Measurements from ENCODE around the gene FGF19.
"Not testable (repeated sequence)": the region's sequence is repeated elsewhere in the genome, so short reads cannot be mapped to it uniquely, and the experiment has no call there.

FGF19 gene

DNA sequence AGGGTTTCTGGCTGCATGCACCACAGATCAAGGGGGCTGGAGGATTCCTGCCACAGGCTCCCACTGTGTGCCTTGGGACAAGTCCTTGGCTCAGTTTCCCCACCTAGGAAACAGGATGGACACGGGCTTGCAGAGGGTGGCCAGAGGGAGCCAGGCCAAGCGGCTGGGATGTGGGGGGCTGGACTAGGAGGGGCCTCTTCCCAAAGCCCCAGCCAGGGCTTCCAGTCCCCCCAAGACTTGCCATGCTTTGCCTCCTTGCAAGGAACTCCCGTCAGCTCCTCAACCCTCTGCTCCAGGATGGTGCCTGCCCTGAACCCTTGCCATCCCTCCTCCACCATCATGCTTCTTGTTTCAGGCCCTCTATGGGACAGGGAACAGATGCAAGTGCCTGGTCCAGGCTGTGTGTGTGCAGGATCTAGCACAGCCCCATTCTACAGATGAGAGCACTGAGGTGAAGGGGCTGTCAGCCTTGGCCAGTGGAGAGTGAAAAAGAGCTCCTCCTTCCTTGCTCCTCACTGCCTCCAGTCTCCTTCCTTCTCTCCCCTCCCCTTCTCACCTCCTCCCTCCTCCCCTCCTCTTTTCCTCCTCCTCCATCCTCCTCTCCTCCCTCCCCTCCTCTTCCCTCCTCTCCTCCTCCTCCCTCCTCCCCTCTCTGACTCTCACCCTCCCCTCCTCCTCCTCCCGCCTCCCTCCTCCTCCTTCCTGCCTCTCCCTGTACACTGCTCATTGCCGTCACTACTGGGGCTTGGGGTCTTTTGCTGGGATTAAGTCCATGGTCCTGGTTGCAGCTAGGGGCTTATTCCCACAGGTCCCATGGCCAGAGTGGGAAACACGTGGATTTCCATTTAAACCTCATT is 13.3 kb upstream of the FGF19 start:
- no peak for DNase-seq

DNA sequence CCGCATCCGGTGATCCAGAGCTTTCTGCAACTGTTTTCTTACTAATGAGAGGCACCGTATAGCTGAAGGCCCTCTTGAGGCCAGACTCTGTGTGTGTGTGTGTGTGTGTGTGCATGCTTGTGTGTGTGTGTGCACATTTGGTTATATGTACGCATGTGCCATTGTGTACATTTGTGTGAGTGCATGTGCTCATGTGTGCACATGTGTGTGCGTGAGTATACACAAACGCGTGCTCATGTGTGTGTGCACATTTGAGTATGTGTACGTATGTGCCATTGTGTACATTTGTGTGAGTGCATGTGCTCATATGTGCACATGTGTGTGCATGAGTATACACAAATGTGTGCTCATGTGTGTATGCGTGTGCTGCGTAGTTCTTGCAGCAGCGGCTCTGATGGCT is 12.3 kb upstream of the FGF19 start:
- DNase-seq: no peak

DNA sequence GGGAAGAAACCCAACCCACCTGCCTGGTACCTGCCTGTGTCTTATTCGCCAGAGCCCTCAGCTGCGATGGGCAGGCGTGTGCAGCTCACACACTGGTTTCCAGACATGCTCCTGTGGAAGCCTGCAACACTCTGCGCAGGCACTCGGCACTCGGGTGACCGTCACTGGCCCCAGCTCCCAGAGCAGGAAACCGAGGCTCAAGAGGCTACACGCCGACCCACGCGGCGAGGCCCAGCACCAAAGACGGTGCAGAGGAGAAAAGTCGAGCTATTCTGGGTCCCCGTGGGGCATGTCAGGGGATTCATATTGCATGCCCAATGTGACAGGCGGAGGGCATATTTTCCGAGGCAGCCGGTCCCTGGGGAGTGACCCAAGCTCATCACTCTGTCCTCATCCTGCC is 11.6 kb upstream of the FGF19 start:
- no peak for DNase-seq

- DNase-seq: peak; percentile 56
Observed at GRCh38 chr11:69711822-69712801, 8.3 kb upstream of the FGF19 start.

DNA sequence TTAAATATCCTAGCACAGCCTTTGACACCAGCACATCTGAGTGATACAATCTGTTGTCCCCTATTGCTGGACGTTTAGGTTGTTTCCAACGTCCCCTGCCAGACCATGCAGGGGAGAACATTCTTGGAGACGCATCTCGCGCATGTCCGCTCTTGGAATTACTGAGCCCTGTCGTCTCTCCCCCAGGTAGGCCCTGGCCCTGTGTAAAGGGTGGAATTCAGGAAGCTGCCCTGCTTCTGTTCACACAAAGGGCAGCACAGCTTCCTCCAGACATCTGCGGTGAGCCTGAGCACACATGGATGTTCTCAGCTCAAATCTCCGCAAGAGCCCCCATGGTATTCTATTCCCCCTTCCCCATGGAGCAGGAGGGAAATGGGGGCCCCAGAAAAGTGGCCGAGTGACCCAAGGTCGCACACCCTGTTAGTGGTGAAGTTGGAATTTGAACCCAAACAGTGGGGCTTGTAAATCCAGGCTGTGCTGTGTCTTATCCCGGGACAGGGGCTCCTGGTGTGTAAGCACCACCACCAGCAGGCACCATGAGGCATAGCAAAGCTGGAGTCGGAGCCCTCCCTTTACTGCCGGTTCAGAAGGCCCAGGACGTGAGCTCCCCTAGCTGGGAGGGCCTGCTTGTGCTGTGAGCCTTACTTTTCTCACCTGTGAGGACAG is 5.0 kb upstream of the FGF19 start:
- DNase-seq: no peak

DNA sequence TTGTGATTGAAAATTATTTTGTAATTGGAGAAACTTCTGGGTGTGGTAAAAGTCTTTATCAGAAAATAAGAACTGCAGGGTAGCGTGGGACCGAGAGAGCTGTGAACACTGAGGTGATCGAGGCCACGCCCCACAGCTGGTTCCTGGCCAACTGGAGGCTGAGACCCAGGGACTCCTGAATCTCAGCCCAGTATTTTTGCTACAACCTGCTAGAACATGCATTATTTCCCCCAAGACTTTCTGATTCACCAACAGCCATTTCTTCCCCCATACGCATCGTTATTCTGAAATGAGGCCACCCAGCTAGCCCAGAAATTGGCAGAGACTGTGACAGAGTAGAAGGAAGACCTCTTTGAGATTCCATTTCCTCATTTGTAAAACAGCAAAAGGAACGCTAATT is 3.4 kb upstream of the FGF19 start:
- peak; percentile 89 for DNase-seq

- DNase-seq: peak; percentile 60
Observed at GRCh38 chr11:69705901-69706787, 2.3 kb upstream of the FGF19 start.

GRCh38 chr11:69705351-69705811 is 1.6 kb upstream of the FGF19 start:
- DNase-seq: no peak

- DNase-seq: peak; percentile 49
Observed at GRCh38 chr11:69704508-69705253, 859 bp upstream of the FGF19 start.

- no peak for DNase-seq
Observed at GRCh38 chr11:69703453-69703767, 412 bp downstream of the FGF19 start.

DNA sequence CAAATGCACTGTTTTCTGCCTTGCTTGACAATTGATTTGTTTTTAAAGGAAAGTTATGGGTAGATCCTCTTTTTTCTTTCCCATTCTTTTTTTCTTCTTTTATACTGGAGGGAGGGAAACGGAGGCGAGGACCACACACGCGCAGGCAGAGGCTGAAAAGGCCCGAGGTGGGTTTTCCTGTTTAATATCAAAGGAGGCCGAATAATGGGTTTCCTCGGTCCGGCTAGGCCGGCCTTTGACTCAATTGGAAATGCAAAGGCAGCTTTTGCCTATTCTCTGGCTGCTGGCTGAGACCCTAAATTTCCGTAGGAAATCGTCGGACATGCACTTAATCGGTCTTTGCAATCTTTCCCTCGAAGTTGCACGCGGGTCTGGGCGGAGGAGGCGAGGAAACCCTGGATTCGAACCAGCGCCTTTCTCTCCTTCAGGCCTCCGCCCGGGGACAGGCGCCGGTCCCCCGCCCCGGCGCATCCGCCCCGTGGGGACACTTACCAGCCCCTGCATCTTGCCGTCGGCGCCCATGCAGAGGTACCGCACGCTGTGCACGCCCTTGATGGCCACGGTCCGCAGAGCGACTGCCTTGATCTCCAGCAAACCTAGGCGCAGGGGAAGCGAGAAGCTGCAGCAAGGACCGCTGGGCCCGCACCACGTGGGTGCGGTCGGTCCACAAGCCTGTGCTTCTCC is 911 bp downstream of the FGF19 start:
- no peak for DNase-seq

- DNase-seq: no peak
Observed at GRCh38 chr11:69702239-69702691, 1.6 kb downstream of the FGF19 start.

- DNase-seq: peak; percentile 93
Observed at GRCh38 chr11:69700278-69701140, 3.3 kb downstream of the FGF19 start.

DNA sequence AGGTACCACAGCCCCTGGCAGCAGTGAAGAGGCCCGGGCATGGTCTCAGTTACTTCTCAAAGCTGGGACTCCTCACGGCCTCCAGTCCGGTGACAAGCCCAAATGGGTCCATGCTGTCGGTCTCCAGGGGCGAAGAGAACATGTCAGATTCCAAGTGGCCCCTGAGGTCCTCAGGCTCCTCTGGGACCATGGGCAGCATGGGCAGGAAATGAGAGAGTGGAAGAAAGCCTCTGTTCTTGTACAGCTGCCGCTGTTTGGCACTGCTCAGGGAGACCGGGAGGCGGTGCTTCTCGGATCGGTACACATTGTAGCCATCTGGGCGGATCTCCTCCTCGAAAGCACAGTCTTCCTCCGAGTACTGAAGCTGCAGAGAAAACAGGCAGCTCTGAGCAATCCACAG is 4.6 kb downstream of the FGF19 start:
- no peak for DNase-seq

- DNase-seq: no peak
Observed at GRCh38 chr11:69698362-69698761, 5.5 kb downstream of the FGF19 start.

DNA sequence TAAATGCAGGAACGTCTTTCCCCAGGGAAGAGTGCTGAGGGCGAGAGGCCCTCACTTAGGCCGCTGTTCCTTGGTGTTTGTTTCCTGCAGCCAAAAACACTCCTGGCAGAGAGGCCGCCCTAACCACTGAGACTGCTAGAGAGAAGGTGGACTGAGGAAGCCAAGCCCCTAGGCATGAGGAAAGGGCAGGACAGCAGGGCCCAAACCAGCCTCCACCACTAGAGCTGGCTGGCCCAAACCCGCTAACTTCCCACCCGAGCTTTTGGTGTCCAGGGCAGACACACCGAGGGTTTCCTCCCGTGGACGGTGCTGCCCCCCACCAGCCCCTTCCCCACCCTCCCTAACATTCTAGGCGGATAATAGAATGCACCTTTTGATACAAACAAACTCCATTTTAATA is 6.0 kb downstream of the FGF19 start:
- no peak for DNase-seq

DNA sequence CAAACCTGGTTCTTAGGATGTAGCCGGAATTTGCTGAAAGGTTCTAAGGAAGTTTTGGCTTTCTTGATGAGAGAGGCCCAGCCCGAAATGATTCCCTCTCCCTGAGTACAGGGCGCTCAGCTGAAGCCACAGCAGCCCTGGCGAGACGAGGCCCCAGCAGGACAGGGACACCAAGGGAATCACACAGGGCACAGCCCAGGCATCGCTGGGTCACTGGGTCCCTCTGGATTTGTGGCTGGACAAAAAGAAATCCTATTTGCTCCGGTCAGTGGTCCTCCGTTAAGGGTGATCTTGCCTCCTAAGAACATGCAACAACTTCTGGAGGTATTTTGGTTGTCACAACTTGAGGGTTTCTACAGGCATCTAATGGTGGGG is 6.4 kb downstream of the FGF19 start:
- DNase-seq: no peak

DNA sequence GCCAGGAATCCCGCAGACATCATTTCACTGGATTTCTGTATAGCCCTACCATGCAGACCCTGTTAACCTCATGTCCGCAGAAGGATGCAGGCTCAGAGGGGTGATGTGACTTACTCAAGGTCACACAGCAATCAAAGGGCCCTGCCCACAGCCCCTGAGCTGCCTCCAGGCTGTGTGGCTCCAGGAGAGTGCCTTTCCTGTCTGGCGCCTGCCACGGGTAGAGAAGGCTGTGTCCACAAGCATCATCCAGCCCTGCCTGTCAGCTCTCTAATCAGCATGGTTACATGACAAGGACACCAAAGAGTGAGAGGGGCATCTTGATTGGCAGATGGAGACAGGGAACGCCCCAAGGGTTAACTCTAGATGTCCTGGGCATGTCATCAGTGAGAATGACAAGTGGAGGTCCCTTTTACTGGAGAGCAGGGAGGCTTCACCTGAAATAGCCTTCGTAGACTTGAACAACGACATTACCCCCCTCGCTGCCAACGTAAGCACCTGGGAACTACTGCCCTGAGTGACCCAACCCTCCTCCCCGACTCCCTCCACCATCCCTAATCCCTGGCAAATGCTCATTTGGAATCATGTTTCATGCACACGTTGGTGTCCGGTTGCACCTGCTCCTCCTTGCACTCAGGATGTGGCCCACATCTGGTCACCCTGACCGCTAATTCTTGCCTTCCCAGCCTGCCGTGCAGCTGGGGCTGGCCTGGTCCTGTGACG is 6.9 kb downstream of the FGF19 start:
- no peak for DNase-seq

GRCh38 chr11:69695995-69696394 is 7.8 kb downstream of the FGF19 start:
- DNase-seq: not testable (repeated sequence)

All from RPMI8226 (cell line).